Measurements from ENCODE around the gene TBC1D22A. TPM values are rescaled to one million over a fixed set of nuclear protein-coding genes. Genes with fewer than 3 reads are reported as not detected.

The TBC1D22A gene
- total and polyA plus RNA-seq, 9 donors, result 12.5 to 25.6 (median 18.5) TPM

GRCh38 chr22:47111626-47112581 is 349.5 kb downstream of the TBC1D22A start:
- Histone ChIP-seq H3K9me3 (no peaks in the 10 kb centered on the region), H3K27ac (peak overlapping the region in 1 of 2 donors; percentile 38), H3K36me3 (no peaks in the 10 kb centered on the region), H3K27me3 (no peaks in the 10 kb centered on the region), H3K4me3 (no peak overlapping the region), H3K4me1 (ENCODE audit: insufficient read depth) (peaks cover 8% of the 10 kb centered on the region)
- peak in 2 of 5 donors; percentile 30 to 50 for DNase-seq
- TF ChIP-seq, protein P1, sequence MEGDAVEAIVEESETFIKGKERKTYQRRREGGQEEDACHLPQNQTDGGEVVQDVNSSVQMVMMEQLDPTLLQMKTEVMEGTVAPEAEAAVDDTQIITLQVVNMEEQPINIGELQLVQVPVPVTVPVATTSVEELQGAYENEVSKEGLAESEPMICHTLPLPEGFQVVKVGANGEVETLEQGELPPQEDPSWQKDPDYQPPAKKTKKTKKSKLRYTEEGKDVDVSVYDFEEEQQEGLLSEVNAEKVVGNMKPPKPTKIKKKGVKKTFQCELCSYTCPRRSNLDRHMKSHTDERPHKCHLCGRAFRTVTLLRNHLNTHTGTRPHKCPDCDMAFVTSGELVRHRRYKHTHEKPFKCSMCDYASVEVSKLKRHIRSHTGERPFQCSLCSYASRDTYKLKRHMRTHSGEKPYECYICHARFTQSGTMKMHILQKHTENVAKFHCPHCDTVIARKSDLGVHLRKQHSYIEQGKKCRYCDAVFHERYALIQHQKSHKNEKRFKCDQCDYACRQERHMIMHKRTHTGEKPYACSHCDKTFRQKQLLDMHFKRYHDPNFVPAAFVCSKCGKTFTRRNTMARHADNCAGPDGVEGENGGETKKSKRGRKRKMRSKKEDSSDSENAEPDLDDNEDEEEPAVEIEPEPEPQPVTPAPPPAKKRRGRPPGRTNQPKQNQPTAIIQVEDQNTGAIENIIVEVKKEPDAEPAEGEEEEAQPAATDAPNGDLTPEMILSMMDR (IDR thresholded peaks at IDR 0.05), result no peak
- TF ChIP-seq POLR2A (IDR thresholded peaks at IDR 0.05), result no peak
- TF ChIP-seq EP300 (IDR thresholded peaks at IDR 0.05), result no peak
- intact Hi-C loops (cut with DNase I), result no loop called here
- 78 to 89% (median 78%) methylated on average over 29 of the region's 29 CpGs for WGBS, 3 donors

DNA sequence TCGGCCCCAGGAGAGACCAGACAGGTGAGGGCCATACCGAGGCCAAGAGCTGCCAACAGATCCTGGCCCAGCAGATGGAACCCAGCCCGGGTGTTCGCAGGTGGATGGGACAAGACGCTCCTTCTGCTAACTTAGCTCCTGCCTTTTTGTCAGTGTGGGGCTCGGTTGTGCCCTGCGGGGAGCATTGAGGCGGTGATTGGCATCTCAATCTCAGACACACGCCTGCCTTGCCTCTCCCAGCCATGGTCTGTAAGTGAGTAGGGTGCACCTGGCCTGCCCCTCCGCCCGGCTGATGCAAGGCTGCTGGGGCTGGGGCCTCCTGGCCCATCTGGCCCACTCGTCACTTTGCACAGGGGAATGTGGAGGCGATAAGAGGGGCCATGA is 350.1 kb downstream of the TBC1D22A start:
- TF ChIP-seq, protein P1 (IDR thresholded peaks at IDR 0.05), result no peak
- no peak for TF ChIP-seq POLR2A (IDR thresholded peaks at IDR 0.05)
- no peak for TF ChIP-seq EP300 (IDR thresholded peaks at IDR 0.05)
- Histone ChIP-seq H3K27ac (no peak overlapping the region), H3K4me3 (no peak overlapping the region), H3K36me3 (no peaks in the 10 kb centered on the region), H3K4me1 (ENCODE audit: insufficient read depth) (peaks cover 8% of the 10 kb centered on the region), H3K27me3 (no peaks in the 10 kb centered on the region), H3K9me3 (no peaks in the 10 kb centered on the region)
- WGBS, 3 donors, result 92 to 94% (median 93%) methylated on average over 13 of the region's 13 CpGs
- intact Hi-C loops (cut with DNase I), result no loop called here
- DNase-seq, result peak in 1 of 5 donors; percentile 9

DNA sequence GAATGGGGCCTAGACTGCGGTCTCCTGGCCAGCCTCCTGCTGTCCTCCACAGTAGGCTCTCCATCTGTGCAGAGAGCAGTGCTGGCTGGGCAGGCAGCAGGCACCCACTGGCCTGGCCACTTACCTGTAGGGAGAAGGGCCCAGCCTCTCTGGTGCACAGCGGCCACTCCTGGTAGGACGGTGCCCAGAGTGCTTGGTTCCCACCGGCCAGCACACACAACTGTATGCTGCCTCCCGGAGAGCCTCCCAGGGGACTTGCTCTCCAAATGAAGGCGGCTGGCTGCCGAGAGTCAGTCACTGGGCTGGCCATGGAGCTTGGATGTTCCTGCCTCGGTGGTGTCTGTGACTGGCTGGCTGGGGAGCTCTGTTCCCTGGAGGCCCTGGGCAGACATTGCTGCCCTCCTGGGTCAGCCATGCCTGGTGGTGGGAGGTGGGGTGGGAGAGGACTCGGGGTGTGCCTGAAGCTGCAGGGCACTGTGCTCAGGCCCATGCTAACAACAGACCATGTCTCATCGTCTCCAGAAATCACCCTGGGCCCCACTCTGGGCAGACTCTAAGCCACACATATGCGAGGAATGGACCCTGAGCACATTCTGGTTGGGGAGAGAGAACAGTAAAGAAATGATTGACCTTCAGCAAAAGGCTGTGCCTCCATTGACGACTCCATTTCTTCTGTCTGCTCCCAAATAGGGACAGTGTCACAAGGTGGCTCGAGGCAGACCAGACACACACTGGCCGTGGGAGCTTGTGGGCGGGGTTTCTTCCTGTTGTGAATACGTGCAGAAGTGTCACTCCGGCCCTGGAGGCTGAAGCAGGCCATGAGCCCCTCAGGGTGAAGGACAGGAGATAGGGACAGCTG is 350.8 kb downstream of the TBC1D22A start:
- intact Hi-C loops (cut with DNase I), result no loop called here
- Histone ChIP-seq H3K9me3 (no peaks in the 10 kb centered on the region), H3K36me3 (no peaks in the 10 kb centered on the region), H3K4me1 (ENCODE audit: insufficient read depth) (peaks cover 8% of the 10 kb centered on the region), H3K4me3 (no peak overlapping the region), H3K27me3 (no peaks in the 10 kb centered on the region), H3K27ac (no peak overlapping the region)
- TF ChIP-seq, protein P1 (IDR thresholded peaks at IDR 0.05), result no peak
- TF ChIP-seq EP300 (IDR thresholded peaks at IDR 0.05), result no peak
- DNase-seq, result peak in 2 of 5 donors; percentile 10 to 30
- 93 to 96% (median 94%) methylated on average over 16 to 17 of the region's 17 CpGs for WGBS, 3 donors

- Histone ChIP-seq H3K36me3 (no peaks in the 10 kb centered on the region), H3K27ac (no peak overlapping the region), H3K4me1 (ENCODE audit: insufficient read depth) (peaks cover 8% of the 10 kb centered on the region), H3K27me3 (no peaks in the 10 kb centered on the region), H3K4me3 (no peak overlapping the region), H3K9me3 (no peaks in the 10 kb centered on the region)
- 96 to 98% (median 98%) methylated on average over 8 of the region's 8 CpGs for WGBS, 3 donors
- peak in 2 of 5 donors; percentile 15 to 24 for DNase-seq
- intact Hi-C loops (cut with DNase I), result no loop called here
- TF ChIP-seq POLR2A (IDR thresholded peaks at IDR 0.05) (no peak), EP300 (IDR thresholded peaks at IDR 0.05) (no peak)
- TF ChIP-seq, protein P1 (IDR thresholded peaks at IDR 0.05), result no peak
These were observed 351.5 kb downstream of the TBC1D22A start for GRCh38 chr22:47113853-47114415.

Data from ovary (tissue), 9 donors.